Stimulated activated CD8-positive, alpha-beta memory T cell treated with anti-CD3 and anti-CD28 coated beads, Interleukin-4, amount 100 ng/mL, for 4 hours (primary cell): ENCODE data around the gene CIAO3.

Source experiments
- DNase-seq, 2 donors: peaks; one replicate each; pipeline ENCODE4 v3.0.0-alpha.2; 2020; ENCODE audit warnings: low read depth in 2 of 2, low spot score in 1 of 2

CIAO3 gene

GRCh38 chr16:740764-741505, at the start of gene CIAO3:
Gene CIAO3, minus strand, starts transcription at chr16:740997. Its CDS starts 12 bp downstream, at chr16:740985.
- DNase-seq: peak; percentile 83 to 85

DNA sequence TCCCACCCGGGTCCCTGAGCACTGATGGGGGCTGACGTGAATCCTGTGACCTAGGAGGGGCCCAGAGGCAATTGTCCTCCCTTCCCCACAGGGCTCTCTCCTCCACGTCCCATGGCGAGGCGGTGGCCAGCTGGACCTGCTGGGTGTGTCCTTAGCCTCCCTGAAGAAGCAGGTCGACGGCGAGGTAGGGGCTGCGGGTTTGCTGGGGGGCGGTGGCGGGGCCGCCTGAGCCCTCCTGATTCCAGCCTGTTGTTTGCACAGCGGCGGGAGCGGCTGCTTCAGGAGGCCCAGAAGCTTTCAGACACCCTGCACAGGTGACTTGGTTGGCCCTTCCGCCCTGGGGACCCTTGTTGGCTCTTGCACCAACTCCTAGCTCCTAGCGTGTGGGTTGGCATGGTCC, 49.3 kb upstream of the CIAO3 start:
- no peak for DNase-seq

DNA sequence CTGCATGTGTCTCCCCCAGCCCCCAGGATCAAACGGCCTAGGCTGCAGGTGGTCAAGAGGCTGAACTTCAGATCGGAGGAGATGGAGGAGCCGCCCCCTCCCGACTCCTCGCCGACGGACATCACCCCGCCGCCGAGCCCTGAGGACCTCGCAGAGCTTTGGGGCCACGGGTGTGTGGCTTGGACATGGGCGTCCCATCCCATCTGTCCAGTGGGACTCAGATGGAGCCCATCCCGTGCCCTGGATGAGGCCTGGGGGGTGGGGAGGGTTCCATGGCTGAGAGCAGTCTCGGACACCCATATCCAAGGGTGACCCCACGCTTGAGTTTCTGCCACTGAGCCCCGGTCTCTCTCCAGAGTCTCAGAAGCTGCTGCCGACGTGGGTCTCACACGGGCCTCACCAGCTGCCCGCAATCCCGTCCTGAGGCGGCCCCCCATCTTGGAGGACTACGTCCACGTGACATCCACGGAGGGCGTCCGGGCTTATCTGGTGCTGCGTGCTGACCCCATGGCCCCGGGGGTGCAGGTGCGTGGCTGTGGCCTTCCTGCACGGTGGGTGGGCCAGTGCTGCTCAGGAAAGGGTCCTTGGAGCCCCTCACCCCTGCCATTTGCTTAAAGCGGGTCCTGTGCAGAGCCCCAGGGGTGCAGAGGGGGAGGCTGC, 48.5 kb upstream of the CIAO3 start:
- DNase-seq: no peak

DNA sequence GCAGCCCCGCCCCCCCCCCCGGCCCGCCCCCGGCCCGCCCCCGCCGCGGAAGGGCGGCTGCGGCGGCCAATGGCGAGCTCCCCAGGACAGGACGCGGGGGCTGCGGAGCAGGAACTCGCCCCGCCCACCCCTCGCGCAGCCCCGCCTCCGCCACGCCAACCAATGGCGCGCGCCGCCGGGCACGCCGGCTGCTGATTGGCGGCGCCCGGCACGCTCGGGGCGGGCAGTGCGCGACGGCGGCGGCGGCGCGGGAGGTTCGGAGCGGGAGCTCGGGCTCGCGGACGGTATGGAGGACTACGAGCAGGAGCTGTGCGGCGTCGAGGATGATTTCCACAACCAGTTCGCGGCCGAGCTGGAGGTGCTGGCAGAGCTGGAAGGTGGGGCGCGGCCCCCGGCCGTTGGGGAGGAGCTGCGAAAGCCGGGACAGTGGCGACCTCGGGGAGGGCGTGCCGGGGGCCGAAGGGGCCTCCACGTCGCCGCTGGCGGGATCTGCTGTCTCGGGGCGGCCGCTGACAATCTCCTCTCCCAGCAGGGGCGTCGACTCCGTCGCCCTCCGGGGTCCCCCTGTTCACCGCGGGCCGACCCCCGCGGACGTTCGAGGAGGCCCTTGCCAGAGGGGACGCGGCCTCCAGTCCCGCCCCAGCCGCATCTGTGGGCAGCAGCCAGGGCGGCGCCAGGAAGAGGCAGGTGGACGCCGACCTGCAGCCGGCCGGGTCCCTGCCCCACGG, 47.8 kb upstream of the CIAO3 start, which contains the start of gene CHTF18:
Gene CHTF18, plus strand, starts transcription at position 222 of the 728 bp plus-strand sequence. Its CDS starts 65 bp downstream, at position 287.
- DNase-seq: peak; percentile 82 to 85

DNA sequence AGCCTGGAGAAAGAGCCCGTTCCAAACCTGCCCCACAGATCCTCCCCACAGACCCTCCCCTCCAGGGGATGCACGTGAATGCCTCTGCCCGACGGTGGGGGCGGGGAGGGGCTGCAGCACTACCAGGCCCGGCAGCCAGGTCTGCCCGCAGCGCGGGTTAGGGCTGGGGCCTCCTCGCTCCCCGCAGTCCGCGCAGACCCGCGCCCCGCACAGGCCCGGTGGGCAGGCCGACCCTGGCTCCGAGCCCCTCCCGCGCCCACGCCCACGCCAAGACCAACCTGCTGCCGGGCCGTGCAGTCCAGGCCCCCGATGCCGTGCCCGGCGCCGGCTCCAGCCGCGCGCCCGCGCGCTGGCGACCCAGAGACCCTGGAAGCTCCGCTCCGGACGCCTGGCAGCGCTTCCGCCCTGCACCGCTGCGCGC, 47.2 kb upstream of the CIAO3 start, which contains the start of gene RPUSD1:
Gene RPUSD1, minus strand, starts transcription at position 404 of the 421 bp plus-strand sequence. CDS start 644 bp downstream, outside the sequence.
- DNase-seq: no peak

DNA sequence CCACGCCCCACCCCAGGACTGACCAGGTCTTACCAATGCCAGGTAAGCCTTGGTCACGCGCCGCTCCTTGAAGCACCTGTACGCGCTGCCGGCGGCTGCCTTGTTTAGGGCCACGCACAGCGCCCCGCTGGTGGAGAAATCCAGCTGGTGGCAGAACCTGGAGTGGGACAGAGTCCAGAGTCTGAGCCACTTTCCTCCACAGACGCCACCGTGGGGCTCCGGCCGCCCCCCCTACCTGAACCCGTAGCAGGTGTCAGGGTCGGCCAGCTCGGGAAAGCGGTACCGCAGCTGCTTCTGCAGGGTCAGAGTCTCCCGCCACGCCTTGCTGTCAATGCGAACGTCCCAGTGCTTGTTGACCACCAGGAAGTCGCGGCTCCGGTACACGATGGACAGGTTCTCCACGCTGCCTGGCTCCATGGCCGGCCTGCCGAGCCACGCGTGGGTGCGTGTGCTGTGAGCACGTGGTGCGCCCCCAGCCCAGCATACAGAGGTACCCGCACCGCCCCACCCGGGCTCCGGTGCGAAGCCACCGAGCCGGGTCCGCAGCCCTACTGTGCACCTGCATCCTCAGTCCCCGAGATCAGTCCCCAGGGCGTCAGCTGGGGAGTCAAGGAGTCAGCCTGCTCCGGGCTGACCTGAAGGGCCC, 46.6 kb upstream of the CIAO3 start:
- no peak for DNase-seq

GRCh38 chr16:785563-786535, 45.1 kb upstream of the CIAO3 start:
- DNase-seq: peak; percentile 40 to 54

DNA sequence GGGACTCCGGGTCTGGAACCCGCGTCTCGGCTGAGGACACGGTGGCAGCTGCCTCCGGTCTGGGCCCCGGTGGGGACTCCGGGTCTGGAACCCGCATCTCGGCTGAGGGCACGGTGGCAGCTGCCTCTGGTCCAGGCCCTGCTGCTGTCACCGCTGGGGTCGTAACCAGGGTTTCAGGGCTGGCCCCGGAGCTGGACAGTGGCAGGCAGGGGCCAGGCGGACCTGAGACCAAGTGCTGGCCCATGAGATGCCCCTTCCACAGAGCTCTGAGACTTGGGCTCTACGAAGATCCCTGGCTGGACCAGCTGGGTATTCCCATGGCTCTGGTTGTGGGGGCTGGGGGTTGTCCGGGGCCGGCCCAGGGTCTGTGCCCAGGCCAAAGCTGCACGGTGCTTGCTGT, 43.6 kb upstream of the CIAO3 start:
- no peak for DNase-seq

DNA sequence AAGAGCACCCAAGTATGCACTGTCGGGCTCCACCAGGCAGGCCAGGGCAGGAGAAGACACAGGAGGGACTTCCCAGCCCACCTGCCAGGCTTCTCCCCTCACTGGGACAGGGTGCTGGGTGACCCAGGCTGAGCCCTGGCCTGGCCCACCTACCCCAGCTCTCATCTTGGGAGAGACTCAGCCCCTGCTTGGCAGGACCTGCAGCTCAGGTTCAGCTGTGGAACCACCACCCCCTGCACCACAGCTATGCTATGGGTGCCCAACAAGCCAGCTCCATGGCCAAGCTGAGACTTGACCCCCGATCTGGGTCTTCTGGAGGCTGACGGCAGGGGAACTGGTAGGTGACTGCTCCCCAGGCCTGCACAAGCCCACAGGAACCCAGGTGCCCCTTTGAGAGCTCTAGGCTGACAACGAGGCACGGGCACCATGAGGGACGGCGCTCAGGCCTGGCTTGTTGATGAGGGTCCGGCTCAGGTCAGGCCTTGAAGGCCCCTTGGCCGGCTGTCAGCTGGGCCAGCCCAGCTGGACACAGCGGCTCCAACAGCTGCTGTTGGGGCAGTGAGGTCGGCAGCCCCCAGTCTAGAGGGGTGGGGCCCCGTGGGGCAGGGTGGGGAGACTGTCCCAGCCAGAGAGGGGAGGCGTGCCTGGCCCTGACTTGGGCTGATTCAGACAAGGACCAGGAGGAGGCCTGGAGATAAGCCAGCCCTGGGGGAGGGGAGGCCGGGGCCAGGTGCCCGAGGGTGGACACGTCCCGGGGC, 42.8 kb upstream of the CIAO3 start:
- no peak for DNase-seq

DNA sequence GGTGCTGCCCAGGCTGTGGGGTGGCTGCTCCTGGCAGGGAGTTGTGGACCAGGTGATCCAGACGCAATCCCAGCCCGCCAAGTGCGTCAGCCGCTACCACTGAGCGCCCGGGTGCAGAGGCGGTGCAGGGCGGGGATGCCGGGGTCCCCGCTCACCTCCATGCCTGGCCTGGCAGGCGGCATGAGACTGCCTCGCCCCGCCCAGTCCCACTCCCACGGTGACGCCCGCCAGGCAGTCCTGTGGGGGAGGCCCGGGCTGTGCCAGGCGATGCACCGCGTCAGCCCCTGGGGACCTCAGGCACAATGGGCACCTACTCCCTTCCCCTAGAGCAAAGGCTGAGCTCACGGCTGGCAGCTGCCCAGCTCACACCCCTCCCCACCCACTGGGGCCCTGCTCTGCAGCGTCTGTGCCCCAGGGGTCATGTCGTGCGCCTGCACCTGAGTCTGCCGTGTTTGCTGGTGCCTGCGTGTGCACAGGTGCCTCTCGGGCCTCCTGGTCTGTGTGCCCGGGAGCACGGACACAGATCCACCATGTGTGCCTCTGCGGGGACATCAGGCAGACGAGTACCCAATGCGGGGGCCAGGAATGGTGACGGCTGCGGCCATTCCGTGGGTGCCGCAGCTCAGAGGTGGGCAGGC, 42.1 kb upstream of the CIAO3 start:
- DNase-seq: no peak

DNA sequence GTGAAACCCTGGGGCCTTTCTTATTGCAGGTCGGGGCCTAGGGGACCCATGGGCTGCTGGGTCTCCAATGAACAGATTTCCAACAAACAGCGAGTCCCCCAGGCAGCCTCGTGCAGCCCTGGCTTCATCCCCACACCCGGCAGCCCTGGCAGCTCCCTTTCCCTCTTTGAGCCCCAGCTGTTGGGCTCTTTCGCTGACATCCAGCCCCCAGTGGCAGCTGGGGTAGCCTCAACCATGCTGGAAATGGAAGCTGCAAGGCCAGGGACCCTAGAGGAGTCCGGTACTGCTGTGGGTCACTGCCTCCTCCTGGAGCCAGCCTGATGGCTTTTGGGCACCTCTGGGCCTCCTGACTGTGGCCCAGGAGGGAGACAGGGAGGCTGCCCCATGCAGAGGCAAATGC, 41.5 kb upstream of the CIAO3 start:
- no peak for DNase-seq

GRCh38 chr16:781346-782010, 40.7 kb upstream of the CIAO3 start:
- DNase-seq: no peak

- no peak for DNase-seq
These were observed 39.5 kb upstream of the CIAO3 start for GRCh38 chr16:780296-780695.

DNA sequence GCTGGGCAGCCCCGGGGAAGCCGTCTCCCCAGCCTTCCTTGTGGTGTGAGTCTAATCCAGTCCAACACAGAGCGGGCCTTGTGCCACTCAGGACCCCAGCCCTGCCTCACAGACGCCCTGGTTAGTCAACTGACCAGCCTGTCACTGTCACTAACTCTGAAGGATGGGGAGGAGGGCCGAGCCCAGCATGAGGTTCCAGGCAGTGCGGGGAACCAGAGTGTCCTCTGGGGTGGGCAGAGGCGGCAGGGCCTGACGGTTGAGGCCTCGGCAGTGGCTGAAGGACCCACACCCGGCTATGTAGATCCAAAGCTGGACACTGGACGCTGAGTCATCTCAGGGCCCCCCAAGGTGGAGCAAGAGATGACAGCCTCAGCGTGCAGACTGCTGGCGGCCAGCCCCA, 38.8 kb upstream of the CIAO3 start:
- no peak for DNase-seq

GRCh38 chr16:778909-779527, 38.2 kb upstream of the CIAO3 start:
- no peak for DNase-seq

DNA sequence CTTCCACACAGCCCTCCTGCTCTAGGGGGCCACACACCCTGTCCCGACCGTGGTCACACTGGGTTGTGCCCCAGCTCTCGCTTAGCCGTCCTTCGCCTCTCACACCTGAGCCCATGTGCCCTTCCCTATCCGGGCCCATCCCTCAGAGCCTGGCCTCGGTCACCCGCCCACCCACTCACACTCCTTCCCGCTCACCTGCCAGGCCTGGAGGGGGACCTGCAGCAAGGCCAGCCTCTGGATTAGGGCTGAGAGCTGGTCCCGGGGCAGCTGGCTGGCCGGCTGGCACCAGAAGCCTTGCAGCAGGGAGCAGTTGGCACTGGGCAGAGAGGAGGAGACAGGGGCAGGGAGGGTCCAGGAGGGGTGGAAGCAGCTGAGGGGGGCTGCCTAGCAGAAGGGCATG, 37.6 kb upstream of the CIAO3 start:
- DNase-seq: no peak

DNA sequence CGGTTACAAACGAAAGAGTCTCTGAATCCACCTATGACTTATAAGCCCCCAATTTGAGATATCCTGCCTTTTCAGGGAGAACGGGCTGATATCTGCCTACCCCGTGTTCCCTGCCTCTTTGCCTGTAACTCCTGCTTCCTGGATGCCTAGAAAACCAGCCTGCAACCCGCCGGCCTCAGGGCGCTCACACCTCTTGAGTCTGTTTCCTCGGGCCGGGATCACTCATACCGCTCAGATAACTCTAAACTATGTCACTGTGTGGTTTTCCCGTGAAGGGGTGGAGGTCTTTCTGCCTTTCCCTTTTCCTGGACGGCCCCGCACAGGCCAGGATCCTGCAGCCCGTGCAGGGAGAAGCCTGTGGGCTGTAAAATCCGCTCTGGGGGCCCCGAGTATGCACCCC, 37.0 kb upstream of the CIAO3 start:
- DNase-seq: no peak

GRCh38 chr16:776824-777223, 36.0 kb upstream of the CIAO3 start:
- DNase-seq: no peak
